HG03460 (cell line): ENCODE data around the gene ARMS2.

ENCODE experiments used
- ATAC-seq: cut with Tn5 transposase; IDR thresholded peaks from one replicate; pipeline ENCODE4 v1.9.1; 2021; ENCODE audit not compliant: unreplicated experiment

Gene ARMS2

DNA sequence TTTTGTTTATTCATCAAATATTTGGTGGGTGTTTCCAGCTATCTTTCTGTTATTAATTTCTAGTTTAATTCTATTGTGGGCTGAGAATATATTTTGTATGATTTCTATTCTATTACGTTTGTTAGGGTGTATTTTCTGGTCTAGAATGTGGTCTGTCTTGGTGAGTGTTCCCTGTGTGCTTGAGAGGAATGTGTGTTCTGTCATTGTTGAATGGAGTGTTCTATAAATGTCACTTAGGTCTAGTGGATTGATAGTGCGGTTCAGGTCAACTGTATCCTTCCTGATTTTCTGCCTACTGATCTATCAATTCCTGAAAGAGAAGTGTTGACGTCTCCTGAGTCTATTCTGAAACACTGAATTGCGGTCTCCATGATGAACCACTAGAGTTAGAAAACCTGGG is 15.4 kb downstream of the ARMS2 start:
- no peak for ATAC-seq

DNA sequence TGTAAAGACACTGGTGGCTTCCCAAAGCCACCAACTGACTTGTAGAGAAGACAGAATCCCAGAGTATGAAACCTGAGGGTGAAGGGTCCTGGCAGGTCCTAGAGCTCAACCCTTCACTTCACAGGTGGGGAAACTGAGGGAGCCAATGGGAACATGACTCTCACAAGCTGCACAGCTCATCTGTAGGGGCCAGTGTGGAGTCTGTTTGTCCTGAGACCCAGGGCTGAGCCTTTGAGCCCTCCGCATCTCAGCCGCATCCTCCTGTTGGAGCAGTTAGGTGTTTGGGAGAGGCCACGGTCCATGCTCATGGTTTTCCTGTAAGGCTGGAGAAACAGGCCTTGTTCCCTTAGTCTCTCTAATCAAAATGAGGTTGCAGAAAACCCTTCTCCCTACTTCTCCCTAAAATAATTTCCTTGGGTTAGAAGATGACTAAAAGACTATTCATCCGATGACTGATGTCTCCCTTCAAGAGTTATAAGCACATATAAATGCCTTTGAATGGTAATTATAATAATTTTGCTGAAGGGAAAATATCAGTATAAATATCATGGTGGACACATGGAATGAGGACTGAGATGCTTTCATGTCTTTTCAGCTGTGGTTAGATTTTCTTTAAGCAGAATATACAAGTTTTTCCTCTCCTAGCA is 17.2 kb downstream of the ARMS2 start:
- no peak for ATAC-seq

DNA sequence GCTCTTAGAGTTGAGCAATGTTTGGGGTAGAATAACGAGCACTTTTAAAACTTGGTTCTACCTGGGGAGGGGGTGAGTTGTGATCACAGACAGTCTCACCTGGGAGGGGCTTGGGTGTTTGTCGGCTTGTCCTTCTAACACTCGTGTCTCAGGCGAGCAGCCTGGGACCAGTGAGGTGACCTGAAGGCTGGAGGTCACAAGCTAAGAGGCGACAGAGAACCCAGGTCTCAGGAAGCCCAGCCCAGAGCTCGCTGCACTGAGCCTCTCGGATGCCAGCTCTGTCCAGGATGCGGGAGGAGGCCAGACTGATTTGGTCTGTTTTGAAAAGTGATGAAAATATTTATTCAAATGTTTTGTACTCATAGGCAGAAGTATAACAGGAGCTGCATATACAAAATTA is 18.7 kb downstream of the ARMS2 start:
- no peak for ATAC-seq

DNA sequence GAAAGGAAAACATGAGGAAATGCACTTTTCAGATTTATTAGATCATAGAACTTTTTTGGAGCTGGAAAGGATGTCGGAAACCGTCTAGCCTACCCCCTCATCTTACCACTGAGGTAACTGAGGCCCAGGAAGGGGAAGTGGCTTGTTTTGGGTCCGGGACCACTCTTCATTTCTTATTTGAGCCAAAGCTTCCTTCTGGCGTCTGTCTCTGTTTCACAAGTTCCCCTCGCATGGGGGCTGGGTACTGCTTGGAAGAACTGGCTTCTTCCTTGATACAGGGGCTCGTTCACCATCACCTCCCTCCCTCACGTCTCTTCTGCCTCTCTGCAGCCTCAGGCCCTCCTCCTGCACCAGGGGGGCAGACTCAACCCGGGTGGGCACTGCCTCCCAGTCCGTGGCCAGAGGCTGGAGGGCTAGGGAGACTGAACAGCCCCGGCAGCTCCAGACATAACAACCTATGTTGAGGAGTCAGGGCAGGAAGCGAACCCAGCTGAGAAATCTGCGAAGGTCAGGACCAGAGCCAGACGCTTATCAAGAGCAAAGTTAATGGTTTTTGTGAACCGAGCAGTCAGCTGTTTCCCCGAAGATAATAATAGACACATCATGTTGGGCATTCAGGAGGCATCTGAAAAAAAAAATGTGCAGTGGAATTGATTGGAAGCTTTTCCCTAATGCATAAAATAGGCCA is 19.8 kb downstream of the ARMS2 start:
- no peak for ATAC-seq

DNA sequence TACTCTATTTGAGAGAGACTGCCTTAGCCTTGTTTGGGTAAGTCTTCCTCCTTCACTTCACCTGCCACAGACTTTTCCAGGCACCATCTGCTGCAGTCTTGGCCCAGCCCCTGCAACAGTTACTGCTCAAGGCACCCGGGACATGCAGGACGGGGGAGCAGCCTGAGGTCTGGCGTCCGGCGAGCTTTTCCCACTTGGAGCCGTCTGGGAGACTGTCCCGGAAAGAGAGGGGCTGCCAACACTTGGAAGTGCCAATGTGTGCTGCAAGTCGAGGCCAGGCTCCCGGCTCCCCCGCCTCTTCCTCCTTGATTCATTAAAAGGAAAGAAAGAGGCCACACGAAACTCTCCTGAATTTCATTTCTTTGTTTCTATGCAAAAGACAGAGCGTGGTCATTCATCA is 20.6 kb downstream of the ARMS2 start:
- no peak for ATAC-seq

DNA sequence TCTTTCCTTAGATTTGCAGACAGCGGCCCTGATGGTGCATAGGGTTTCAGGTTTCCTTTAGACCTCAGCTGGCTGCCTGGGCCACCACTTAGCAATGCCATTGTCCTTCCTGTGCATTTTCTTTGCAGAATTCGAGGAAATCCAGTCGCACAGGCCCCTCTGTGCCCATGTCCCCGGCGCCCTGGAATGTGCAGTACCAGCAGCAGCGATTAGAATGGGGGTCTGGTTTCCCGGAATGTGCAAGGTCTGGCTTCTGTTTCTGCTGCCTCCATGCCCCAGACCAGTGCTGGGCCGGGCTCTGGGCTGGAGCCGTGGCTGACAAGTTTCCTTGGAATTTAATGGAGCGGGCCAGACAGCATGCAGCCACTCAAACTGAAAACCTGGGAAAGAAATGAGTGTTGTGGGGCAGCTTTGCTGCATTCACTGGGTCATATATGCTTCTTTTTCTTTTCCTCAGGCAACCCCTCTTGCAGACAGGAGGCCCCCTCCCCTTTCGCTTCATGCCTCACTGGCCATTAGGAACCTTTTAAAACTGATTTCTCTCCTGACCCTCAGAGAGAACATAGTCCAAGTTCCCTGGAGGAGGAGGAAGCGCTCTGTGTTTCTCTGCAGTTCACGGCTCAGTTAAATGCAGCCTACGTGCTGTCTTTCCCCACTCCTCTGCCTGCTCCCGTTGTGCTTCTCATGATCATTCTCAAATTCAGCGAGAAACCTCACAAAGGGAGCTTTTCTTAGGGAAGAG is 21.3 kb downstream of the ARMS2 start:
- ATAC-seq = no peak

DNA sequence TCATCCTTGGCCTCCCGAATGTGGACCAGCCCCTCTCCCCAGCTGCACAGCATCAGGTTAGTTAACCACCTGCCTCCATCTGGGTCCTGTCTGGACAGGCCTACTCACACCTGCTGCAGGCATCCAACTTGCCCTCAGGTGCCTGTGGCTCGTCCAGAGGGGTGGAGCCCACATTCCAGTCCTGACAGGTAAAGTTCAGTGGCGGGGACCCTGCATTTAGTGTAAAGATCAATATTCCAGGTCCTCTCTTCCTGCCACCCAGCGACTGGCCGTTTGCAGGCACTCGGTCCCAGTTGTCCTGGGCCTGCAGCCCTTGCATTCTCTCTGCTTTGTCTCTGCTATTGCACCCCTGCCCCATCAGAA is 21.9 kb downstream of the ARMS2 start:
- ATAC-seq = no peak

DNA sequence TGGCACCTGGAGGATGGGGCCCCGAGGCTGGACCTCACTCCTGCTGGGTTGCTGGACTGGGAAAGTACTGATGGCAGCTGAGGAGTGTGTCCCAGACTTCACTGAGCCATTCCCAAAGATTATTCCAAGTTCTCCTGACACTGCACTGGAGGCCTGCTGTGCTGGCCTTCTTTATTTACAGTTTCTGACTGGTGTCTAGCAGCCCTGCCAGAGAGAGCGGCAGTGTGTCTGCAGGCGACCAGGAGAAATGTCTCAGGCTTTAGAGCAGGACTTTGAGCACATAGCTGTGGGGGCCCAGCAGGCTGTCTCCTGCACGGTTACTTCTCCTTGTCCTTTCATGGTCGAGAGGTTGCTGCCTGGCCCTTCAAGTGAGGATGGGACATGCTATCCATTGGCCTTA is 23.0 kb downstream of the ARMS2 start:
- ATAC-seq = no peak

DNA sequence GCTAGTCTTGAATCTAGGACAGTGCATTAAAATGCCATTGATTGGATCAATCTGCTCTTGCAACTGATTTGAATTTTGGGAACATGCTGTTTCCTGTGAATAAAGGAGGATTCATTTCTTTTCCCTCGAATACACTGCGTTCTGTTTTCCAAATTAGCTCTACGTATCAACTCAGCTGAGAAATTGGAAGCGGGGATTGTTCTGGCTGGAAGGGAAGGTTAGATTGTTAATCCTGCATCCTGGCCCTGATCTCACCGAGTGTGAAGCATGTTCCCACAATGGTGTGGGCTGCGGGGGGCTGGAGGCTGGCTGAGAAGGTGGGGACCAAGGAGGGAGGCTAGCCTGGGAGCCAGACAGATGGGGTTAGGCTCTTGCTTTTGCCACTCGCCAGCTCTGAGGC is 24.5 kb downstream of the ARMS2 start:
- no peak for ATAC-seq

DNA sequence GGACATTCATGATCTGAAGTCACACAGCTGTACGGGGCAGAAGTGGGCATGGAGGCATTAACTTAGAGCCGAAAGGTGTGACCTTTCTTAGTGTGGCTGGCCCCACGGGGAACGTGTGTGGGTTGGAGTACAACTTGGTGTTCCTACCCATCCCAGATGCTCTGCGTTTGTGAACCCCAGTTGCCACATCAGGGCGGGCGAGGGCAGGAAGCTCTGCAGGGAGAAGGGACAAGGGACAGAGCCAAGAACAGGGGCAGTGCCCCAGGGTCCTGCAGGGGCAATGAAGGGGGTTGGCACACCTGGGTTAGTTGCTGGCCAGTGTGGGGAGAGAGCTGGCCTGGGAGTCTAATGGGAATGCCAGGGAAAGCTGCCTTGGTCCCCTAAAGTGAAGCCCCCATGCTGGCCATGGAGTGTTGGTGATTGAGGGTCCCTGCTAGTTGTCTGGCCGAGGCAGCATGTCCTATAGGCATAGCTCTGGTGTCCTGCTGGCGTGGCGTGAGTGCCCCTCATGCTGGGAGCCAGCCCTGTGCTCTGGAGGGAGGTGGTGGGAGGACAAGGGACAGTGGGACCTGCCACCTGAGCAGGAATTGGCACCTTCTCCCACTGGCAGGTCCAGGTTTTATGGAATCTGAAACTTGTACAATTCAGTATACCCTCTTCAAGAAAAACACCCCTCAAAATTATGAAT is 25.8 kb downstream of the ARMS2 start:
- no peak for ATAC-seq

DNA sequence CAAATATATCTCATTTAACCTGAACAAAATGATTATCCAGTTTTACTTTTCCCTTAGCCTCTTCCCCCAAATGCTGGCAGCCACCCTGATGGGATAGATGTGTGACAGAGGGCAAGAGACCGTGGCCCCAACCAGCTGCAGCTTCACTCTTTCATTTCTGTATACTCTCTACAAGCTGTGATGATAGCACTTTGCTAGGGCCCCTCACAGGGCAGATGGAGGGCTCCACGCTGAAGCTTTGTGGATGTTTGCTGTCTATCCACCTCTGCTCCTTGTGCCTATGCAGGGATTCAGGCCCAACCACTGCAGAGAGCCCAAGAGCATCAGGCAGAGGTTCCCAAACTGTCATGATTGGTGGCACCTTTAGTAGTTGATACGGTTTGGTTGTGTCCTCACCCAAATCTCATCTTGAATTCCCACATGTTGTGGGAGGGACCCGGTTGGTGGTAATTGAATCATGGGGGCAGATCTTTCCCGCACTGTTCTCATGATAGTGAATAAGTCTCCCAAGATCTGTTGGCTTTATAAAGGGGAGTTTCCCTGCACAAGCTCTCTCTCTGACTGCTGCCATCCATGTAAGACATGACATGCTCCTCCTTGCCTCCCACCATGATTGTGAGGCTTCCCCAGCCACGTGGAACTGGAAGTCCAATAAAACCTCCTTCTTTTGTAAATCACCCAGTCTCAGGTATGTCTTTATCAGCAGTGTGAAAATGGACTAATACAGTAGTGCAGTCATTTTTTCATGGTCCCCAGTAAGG is 27.0 kb downstream of the ARMS2 start:
- ATAC-seq = no peak

DNA sequence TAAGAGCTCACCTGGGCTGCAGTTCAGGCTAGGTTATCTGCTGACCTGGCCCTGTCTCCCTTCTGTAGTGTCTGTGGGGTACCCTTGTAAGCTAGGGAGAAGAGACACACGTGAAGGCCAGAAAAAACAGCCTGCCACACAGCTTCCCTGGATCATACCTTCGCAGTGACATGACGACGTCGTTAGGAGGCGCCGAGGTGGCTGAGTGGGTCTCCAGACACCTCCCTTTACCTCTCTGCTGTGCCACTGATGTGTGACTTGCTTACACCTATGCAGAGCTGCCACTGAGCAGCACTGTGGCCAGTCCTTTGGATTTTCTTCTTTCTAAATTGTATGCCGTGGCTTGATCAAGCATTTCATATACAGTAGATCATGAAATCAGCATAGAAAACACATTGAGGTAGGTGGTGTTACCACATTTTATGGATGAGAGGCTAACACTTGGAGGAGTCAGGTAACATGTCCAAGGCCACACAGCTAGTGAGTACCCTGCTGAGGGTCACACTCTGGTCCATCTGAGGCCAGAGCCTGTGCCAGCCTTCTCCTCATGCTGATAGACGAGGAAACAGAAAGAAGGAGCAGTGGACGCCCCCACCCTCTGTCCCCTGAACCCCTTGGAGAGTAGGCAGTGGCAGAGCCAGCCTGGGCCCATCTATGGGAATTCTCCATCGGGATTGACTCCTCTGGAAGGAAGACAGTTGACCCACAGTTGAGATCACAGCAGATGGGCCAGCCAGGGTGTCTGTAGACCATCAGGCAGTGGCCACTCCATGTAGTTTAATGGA is 30.0 kb downstream of the ARMS2 start:
- no peak for ATAC-seq

DNA sequence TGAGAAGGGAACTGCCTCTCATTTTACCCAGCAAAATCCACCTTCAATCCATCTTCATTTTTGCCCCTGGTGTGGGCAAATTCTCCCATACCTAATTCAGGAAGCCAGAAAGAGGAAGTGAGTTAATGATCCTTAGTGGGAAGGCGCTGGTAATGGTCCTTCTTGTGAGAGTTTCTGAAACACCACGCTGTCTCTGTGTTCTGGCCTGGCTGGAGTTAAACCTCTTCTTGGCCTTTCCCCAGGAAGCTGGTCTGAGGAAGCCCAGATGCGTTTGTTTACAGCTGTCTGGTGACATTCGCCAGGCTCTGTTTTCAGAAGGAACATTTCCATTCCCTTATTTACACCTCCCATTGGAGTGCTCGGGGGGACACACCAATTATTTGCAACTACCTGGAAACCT is 31.2 kb downstream of the ARMS2 start:
- ATAC-seq = no peak

DNA sequence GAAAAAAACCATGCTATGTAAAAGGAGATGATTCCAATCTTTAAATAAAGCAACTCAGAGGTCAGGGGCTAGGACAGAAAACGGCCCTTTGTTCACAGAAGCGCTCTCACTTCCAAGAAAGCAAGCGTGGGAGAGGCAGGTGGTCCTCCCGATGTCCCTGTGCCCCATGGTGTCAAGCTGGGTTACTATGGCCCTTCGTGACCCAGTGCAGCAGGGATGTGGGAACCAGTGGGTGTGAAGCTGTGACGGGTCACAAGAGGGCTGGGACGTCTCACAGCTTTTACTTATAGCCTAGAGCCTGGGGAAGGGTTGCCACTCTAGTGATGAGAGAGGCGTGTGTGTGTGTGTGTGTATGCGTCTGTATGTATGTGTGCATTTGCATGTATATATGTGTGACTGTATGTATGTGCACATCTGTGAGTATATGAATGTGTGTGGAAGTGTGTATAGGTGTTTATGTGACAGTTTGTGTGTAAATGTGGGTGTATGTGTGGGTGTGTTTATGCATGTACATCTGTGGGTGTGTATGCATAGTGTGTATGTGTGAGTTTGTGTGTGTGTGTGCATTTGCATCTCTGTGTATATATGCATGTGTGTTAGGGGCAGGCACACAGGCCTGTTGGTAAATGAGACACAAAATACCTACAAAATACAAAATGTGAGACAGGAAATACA is 32.1 kb downstream of the ARMS2 start:
- ATAC-seq = no peak

DNA sequence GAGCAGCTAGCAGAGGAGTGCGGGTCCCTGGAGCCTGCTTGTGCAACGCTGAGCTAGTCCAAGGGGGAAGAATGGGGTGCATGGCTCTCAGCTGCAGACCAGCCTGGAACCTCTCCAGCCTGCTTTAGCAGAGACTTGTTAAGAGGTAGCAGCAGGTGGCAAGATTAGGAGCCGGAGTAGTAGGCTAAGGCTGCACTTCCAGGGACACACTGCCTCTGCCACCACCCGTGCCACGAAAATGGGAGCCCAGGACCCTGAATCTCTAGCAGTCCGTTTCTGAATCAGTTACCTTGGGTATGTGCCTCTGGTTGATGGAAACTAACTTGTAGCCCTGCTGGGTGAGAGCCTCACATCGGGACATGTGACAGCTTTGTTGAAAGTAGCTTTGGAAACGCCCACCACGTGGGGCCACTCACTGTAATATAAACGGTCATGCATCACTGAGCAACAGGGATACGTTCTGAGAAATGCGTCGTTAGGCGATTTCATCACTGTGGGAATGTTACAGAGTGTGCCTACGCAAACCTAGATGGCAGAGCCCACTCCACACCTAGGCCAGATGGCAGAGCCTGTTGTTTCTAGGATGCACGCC is 32.8 kb downstream of the ARMS2 start:
- no peak for ATAC-seq

DNA sequence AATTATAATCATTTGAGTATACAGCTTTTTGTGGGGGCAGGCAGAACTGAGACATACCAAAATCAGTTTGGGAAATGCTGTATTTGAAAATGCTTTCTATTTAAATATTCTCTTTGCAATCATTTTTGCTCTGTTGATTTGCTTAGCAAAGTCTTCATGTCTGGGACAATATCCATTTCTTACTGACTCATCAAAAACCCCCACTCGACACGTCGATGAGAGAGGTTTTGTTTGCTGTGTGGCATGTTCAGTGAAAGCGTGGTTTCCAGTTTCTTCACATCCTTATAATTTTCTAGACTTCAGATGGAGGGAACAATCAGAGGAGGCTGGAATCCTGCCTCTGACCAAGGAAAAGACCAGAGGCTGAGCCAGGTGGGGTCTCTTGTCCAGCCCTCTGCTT is 35.8 kb downstream of the ARMS2 start:
- ATAC-seq = no peak

DNA sequence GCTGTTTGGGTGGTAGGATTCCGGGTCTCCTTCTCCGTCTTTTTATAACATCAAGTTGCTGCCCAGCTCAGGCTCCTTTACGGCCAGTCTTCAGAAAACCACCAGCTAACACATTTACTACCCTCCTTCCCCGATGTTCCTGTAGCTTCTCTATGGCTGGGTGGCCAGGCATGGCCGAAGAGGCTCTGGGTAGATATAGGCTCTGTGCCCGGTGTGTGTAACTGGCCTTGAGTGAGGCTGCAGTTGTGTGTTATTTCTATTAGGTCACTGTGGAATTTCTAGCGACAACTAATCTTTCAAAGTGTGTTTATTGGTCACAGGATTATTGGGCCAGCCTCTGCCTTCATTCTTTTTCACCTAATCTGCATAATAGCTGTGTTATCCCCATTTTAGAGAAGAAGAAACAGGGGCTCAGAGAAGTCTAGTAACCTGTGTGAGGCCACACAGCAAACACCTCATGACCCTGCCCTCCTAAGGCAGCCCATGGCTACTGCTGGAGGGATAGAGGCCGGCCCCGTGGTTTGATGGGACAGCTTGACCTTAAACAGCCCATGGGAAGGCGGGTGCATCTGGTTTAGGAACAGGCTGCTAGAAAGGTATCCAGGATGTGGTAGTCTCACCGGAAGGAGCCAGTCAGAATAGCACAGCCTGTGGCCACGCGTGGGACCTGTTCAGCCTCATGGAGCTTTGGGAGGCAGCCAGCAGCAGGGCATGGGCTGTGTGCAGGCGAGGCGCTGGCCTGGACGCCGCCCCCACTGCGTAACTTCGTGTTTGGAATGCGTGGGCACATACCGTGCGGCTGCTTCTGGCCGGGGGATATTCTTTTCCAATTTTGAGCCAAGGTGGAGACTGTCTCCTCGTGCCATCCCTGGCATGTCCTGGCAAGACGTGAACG is 36.6 kb downstream of the ARMS2 start:
- no peak for ATAC-seq

DNA sequence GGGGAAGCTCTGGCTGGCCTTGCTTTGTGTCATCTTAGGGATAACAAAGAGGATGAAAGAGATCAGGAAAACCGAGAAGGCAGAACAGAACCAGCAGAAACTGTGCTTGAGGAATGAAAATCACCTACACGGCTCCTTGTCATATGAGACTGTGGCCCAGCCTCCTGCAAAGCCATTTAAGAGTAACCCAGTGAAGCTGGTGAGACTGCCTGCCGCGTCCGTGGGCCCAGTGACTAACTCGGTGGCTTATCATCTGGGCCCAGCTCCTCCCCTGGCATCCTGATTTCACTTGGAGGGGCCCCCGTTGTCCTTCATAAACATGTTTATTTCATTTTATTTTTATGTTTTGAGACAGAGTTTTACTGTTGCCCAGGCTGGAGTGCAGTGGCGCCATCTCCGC is 37.6 kb downstream of the ARMS2 start:
- ATAC-seq = no peak
